Panc1 (cell line): ENCODE data around the gene EVC.

Source experiments
- CTCF ChIP-seq: fragments of 450-650 bp; IDR thresholded peaks from 2 replicates; pipeline ENCODE4 v1.5.1; 2017; ENCODE audit warnings: mild to moderate bottlenecking
- SIN3A ChIP-seq: IDR thresholded peaks from 2 replicates; pipeline ENCODE4 v1.6.1; 2012; ENCODE audit warnings: low read depth, mild to moderate bottlenecking, low read length, moderate library complexity, borderline replicate concordance; ENCODE audit not compliant: insufficient read depth

DNA sequence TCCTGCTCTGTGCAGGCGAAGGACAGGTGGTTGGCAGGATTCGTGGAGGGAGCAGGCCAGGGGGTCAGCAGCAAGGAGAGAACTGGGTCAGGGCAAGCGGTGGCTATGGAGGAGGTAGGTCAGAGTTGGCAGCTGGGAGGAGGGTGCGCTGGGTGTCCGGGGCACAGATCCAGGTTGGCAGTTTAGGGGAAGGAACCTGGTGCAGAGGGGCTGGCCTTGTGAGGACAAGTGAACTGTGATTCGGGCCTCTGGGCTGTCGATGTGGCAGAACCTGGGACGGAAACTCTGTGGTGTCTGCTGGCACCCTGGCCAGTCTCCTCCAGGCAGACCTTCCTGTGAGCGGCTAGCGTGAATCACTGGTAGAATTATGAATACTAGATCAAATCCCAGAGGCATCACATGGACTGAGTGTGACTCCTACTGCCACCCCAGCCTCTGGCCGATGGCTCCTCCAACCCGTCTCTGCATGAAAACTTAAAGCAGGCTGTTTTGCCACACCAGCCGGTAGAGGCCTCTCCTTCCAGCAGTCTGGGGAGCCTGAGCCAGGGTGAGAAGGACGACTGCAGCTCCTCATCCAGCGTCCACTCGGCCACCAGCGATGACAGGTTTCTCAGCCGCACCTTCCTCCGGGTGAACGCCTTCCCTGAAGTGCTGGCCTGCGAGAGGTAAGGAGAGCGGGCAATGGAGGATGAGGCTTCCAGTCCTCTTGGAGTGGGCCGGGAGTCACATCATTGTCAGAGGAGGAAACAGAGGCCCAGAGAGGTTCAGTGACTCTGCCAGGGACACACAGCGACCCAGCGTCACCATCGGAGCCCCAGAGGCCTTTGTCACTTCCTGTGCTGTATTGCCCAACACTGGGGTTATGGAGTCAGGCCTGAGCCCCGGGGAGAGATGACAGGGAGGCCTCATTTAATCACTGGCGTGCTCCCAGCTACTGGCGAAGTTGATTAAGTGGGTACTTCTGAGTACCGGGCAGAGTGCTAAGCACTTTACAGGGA, 20.3 kb downstream of the EVC start:
- TF ChIP-seq CTCF: no peak
- TF ChIP-seq SIN3A: no peak
